Panc1 (cell line): ENCODE results near the gene RUNX1. TPM values are rescaled to one million over a fixed set of nuclear protein-coding genes. Genes with fewer than 3 reads are reported as not detected.

Experiments used
- ATAC-seq: fragments of 200-7000 bp; cut with Tn5 transposase; 2 replicates; pipeline ENCODE4 v1.9.1; 2020; ENCODE audit warnings: mild to moderate bottlenecking, moderate library complexity
- BruUV-seq: library from RNA; stranded (reverse); fragments of 400-500 nt; replicated peaks from 2 replicates; lab custom pipeline; 2021; lab: Mats Ljungman, UMichigan
- CTCF ChIA-PET: fragments of 300-600 bp; sonication (Branson Sonifier 250); formaldehyde crosslinking; loops from one replicate; lab custom pipeline; 2022; ENCODE audit warnings: antibody characterized with exemption; lab: Charles Lee
- POLR2A ChIA-PET: fragments of 300-600 bp; sonication (Branson Sonifier 250); formaldehyde crosslinking; loops from one replicate; lab custom pipeline; 2022; ENCODE audit warnings: antibody characterized with exemption; lab: Charles Lee
- DNase-seq: peaks from one replicate; pipeline ENCODE4 v3.0.0-alpha.2; 2010; ENCODE audit warnings: low read depth, low spot score
- H3K27ac ChIP-seq: 2 replicates; pipeline ENCODE4 v1.5.1; 2011; ENCODE audit warnings: mild to moderate bottlenecking, low read length, inconsistent platforms
- H3K27me3 ChIP-seq: fragments of 200-500 bp; sonication (Bioruptor generic); 2 replicates; pipeline ENCODE4 v1.6.0; 2014; ENCODE audit warnings: low read length, inconsistent platforms; ENCODE audit not compliant: control insufficient read depth, insufficient read depth
- H3K36me3 ChIP-seq: fragments of 200-500 bp; sonication (Bioruptor generic); 2 replicates; pipeline ENCODE4 v1.5.1; 2014; ENCODE audit warnings: inconsistent platforms, mild to moderate bottlenecking, low read length, moderate library complexity; ENCODE audit not compliant: control insufficient read depth, insufficient read depth
- H3K4me1 ChIP-seq: 2 replicates; pipeline ENCODE4 v1.5.1; 2011; ENCODE audit warnings: inconsistent platforms, mild to moderate bottlenecking, low read length, moderate library complexity; ENCODE audit not compliant: control insufficient read depth, insufficient read depth
- H3K4me3 ChIP-seq, 2 experiments: 2 replicates each; pipeline ENCODE4 v1.5.1; 2011 to 2012; ENCODE audit warnings: low read depth in 2 of 2, low read length in 2 of 2, mild to moderate bottlenecking in 2 of 2, inconsistent platforms in 1 of 2, moderate library complexity in 1 of 2
- H3K9me3 ChIP-seq: fragments of 200-500 bp; sonication (Bioruptor generic); 2 replicates; pipeline ENCODE4 v1.5.1; 2014; ENCODE audit warnings: low read depth, mild to moderate bottlenecking, inconsistent platforms, low read length, moderate library complexity; ENCODE audit not compliant: control insufficient read depth, insufficient read depth
- POLR2AphosphoS5 ChIP-seq: IDR thresholded peaks from 2 replicates; pipeline ENCODE4 v1.6.1; 2012; ENCODE audit warnings: mild to moderate bottlenecking, low read depth, low read length, moderate library complexity
- SIN3A ChIP-seq: IDR thresholded peaks from 2 replicates; pipeline ENCODE4 v1.6.1; 2012; ENCODE audit warnings: low read depth, mild to moderate bottlenecking, low read length, moderate library complexity, borderline replicate concordance; ENCODE audit not compliant: insufficient read depth
- TCF7L2 ChIP-seq: IDR thresholded peaks from 2 replicates; pipeline ENCODE4 v1.6.1; 2011; ENCODE audit warnings: mild to moderate bottlenecking, low read depth, low read length, inconsistent platforms
- in situ Hi-C: cut with HindIII; loops from 2 replicates; pipeline ENCODE4 v1.10.0; 2016; ENCODE audit warnings: low sequenced_read_pairs, low pct_unique_long_range_greater_than_20kb
- intact Hi-C: fragments of 100-400 bp; cut with micrococcal nuclease; formaldehyde crosslinking; loops from one replicate; pipeline ENCODE4 v1.10.0; 2022; ENCODE audit not compliant: unreplicated experiment
- total RNA-seq: library from RNA; stranded (reverse); gene quantifications from one replicate; pipeline ENCODE4 v1.2.1, GENCODE V29; 2021; ENCODE audit not compliant: unreplicated experiment
- TF ChIP-seq, protein P1 (sequence below): fragments of 450-650 bp; IDR thresholded peaks from 2 replicates; pipeline ENCODE4 v1.5.1; 2017; ENCODE audit warnings: mild to moderate bottlenecking
- TF ChIP-seq, protein P2 (sequence below), 2 experiments: IDR thresholded peaks; 2 replicates each; pipeline ENCODE4 v1.6.1; 2011 to 2012; ENCODE audit warnings: low read depth in 2 of 2, control low read depth in 1 of 2, low read length in 1 of 2, mild to moderate bottlenecking in 1 of 2, moderate library complexity in 1 of 2; ENCODE audit not compliant: insufficient read depth in 1 of 2

The RUNX1 gene
- total RNA-seq, 1 experiment from 2014 or later: 22.4 TPM

DNA sequence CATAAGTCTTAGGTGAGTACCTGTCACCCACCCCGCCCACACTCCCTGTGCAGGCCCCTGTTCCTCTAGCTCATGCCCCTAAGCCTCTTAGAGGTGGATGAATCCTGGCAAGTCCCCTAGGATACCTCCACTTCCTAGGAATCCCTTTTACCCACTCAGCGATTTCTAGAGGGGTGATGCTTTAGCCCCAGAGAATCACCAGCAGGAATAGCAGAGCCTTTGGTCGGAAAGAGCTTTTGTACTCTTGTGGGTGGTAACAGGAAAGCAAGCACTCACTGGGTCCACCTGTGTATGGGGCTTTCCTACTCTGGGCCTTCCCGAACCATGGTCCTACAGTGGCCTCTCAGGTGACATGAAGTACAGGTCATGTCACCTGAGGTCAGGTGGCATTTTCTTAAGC lies 207.9 kb downstream of the RUNX1 start:
- H3K36me3 ChIP-seq: no peaks in the 10 kb centered on the region
- H3K4me1 ChIP-seq: peaks cover 19% of the 10 kb centered on the region
- in situ Hi-C loops (no loop called here), intact Hi-C loops (no loop called here)
- DNase-seq (no peak), ATAC-seq (no peak)
- BruUV-seq: no TSS peak
- TF ChIP-seq, protein P1, sequence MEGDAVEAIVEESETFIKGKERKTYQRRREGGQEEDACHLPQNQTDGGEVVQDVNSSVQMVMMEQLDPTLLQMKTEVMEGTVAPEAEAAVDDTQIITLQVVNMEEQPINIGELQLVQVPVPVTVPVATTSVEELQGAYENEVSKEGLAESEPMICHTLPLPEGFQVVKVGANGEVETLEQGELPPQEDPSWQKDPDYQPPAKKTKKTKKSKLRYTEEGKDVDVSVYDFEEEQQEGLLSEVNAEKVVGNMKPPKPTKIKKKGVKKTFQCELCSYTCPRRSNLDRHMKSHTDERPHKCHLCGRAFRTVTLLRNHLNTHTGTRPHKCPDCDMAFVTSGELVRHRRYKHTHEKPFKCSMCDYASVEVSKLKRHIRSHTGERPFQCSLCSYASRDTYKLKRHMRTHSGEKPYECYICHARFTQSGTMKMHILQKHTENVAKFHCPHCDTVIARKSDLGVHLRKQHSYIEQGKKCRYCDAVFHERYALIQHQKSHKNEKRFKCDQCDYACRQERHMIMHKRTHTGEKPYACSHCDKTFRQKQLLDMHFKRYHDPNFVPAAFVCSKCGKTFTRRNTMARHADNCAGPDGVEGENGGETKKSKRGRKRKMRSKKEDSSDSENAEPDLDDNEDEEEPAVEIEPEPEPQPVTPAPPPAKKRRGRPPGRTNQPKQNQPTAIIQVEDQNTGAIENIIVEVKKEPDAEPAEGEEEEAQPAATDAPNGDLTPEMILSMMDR: no peak
- TF ChIP-seq, protein P2, sequence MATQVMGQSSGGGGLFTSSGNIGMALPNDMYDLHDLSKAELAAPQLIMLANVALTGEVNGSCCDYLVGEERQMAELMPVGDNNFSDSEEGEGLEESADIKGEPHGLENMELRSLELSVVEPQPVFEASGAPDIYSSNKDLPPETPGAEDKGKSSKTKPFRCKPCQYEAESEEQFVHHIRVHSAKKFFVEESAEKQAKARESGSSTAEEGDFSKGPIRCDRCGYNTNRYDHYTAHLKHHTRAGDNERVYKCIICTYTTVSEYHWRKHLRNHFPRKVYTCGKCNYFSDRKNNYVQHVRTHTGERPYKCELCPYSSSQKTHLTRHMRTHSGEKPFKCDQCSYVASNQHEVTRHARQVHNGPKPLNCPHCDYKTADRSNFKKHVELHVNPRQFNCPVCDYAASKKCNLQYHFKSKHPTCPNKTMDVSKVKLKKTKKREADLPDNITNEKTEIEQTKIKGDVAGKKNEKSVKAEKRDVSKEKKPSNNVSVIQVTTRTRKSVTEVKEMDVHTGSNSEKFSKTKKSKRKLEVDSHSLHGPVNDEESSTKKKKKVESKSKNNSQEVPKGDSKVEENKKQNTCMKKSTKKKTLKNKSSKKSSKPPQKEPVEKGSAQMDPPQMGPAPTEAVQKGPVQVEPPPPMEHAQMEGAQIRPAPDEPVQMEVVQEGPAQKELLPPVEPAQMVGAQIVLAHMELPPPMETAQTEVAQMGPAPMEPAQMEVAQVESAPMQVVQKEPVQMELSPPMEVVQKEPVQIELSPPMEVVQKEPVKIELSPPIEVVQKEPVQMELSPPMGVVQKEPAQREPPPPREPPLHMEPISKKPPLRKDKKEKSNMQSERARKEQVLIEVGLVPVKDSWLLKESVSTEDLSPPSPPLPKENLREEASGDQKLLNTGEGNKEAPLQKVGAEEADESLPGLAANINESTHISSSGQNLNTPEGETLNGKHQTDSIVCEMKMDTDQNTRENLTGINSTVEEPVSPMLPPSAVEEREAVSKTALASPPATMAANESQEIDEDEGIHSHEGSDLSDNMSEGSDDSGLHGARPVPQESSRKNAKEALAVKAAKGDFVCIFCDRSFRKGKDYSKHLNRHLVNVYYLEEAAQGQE (IDR thresholded peaks at IDR 0.05; ENCODE audit: insufficient read depth in 1 of 2, low read depth in 2 of 2, low read length in 1 of 2): no peak
- TF ChIP-seq TCF7L2 (no peak), SIN3A (no peak), POLR2AphosphoS5 (no peak)
- no peaks in the 10 kb centered on the region for H3K9me3 ChIP-seq
- ChIA-PET CTCF (no interaction called here), POLR2A (no interaction called here)
- H3K4me3 ChIP-seq: no peak overlapping the region
- H3K27me3 ChIP-seq: no peaks in the 10 kb centered on the region
- no peak overlapping the region for H3K27ac ChIP-seq

DNA sequence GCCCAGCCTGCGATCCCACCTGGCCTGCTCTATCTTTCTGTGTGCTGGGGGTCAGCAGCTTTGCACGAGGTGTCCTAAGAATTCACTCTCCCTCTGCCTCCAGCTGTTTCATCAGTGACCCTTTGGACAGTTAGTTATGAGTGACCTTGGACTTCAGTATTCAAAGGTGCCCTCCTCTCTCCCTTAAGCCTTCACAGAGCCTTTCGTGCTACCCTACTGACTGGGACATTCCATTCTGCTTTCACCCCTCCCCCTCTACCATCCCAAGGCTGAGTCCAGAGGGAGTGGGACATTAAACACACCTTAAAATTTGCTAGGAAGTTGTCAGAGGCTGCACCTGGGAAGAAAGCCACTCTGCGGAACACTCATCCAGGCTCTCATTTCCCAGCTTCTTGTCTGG lies 208.4 kb downstream of the RUNX1 start:
- BruUV-seq: no TSS peak
- peaks cover 15% of the 10 kb centered on the region for H3K4me1 ChIP-seq
- H3K4me3 ChIP-seq: no peak overlapping the region
- no peak for DNase-seq
- intact Hi-C loops: no loop called here
- no peak overlapping the region for H3K27ac ChIP-seq
- no peaks in the 10 kb centered on the region for H3K36me3 ChIP-seq
- in situ Hi-C loops: no loop called here
- ChIA-PET POLR2A (no interaction called here), CTCF (no interaction called here)
- no peak for ATAC-seq
- no peaks in the 10 kb centered on the region for H3K9me3 ChIP-seq
- TF ChIP-seq TCF7L2 (no peak), SIN3A (no peak), POLR2AphosphoS5 (no peak)
- TF ChIP-seq, protein P2 (IDR thresholded peaks at IDR 0.05; ENCODE audit: insufficient read depth in 1 of 2, low read depth in 2 of 2, low read length in 1 of 2): no peak
- TF ChIP-seq, protein P1: no peak
- no peaks in the 10 kb centered on the region for H3K27me3 ChIP-seq
